ENCODE measurements around the gene GPX6. TPM values are rescaled to one million over a fixed set of nuclear protein-coding genes. Genes with fewer than 3 reads are reported as not detected.
A peak's percentile ranks its signal among the peaks of the same experiment; 100 is the strongest.

The GPX6 gene
- total and polyA plus RNA-seq, 10 of the 15 experiments (the other 5 are each of a cell fraction or from before 2014, with no cell fraction given): not detected

- TF ChIP-seq TARDBP (IDR thresholded peaks at IDR 0.05; ENCODE audit: borderline replicate concordance): peak; percentile 76; the same call in 1 of the 2 replicates
- TF ChIP-seq RAD21 (IDR thresholded peaks at IDR 0.05; ENCODE audit: insufficient read depth, low read depth, low read length): peak; percentile 45
- TF ChIP-seq HCFC1 (IDR thresholded peaks at IDR 0.05; ENCODE audit: low read length): no peak
- TF ChIP-seq MTA2 (IDR thresholded peaks at IDR 0.05; ENCODE audit: low read depth): peak; percentile 29
- TF ChIP-seq HDAC6 (IDR thresholded peaks at IDR 0.05; ENCODE audit: unreplicated experiment): no peak
- TF ChIP-seq BHLHE40 (IDR thresholded peaks at IDR 0.05; ENCODE audit: borderline replicate concordance in 1 of 2, low read depth in 2 of 2, low read length in 1 of 2): peak in 1 of 2 experiments; percentile 47; a peak in 2 of 4 replicates
- TF ChIP-seq RUNX3 (IDR thresholded peaks at IDR 0.05; ENCODE audit: low read length): peak; percentile 65
- 0 out of 2 replicates have a peak, but pooled peaks have one; percentile 28 for TF ChIP-seq IRF4 (IDR thresholded peaks at IDR 0.05; ENCODE audit: low read depth, low read length)
- TF ChIP-seq EGR1 (IDR thresholded peaks at IDR 0.05; ENCODE audit: borderline replicate concordance in 1 of 2, low read depth in 2 of 2, low read length in 2 of 2): no peak
- no peak for TF ChIP-seq KAT2A (conservative IDR thresholded peaks at IDR 0.05; ENCODE audit: control insufficient read depth, low read depth, low read length)
- peak; percentile 89 for TF ChIP-seq SREBF2 (IDR thresholded peaks at IDR 0.05; ENCODE audit: low read length)
- TF ChIP-seq RELB (IDR thresholded peaks at IDR 0.05; ENCODE audit: low read depth): 0 out of 2 replicates have a peak, but pooled peaks have one; percentile 37
- 0 out of 2 replicates have a peak, but pooled peaks have one; percentile 2 for TF ChIP-seq TBL1XR1 (IDR thresholded peaks at IDR 0.05; ENCODE audit: low read depth, low read length)
- no peak for TF ChIP-seq REST (IDR thresholded peaks at IDR 0.05; ENCODE audit: low read depth, low read length)
- peak; percentile 39 for TF ChIP-seq USF1 (IDR thresholded peaks at IDR 0.05; ENCODE audit: borderline replicate concordance, extremely low read length, insufficient read depth, low read depth, low read length)
Measured at GRCh38 chr6:28542440-28543296, 27.1 kb upstream of the GPX6 start (continued).

All from GM12878 (cell line).